ENCODE data around the gene TNIP3. TPM values are rescaled to one million over a fixed set of nuclear protein-coding genes. Genes with fewer than 3 reads are reported as not detected.

The TNIP3 gene
- total RNA-seq, 1 donor from 2014 or later, result not detected

GRCh38 chr4:121127100-121127499 is 37.0 kb downstream of the TNIP3 start:
- Histone ChIP-seq H3K4me1 (no peaks in the 10 kb centered on the region), H2AFZ (replicated peaks) (no peak overlapping the region), H3K9me3 (ENCODE audit: low read depth) (no peaks in the 10 kb centered on the region), H3K4me2 (no peak overlapping the region), H4K20me1 (ENCODE audit: low read depth) (no peaks in the 10 kb centered on the region), H3K27ac (no peak overlapping the region), H3K9ac (no peak overlapping the region), H3K27me3 (no peaks in the 10 kb centered on the region), H3F3A (ENCODE audit: low read depth) (no peaks in the 10 kb centered on the region), H3K36me3 (no peaks in the 10 kb centered on the region), H3K4me3 (no peak overlapping the region), H3K79me2 (ENCODE audit: low read depth) (no peaks in the 10 kb centered on the region)
- DNase-seq (ENCODE audit: low spot score), result no peak
- Mint-ChIP-seq H3K9me3 (peaks cover 2% of the 10 kb centered on the region), H3K4me1 (no peaks in the 10 kb centered on the region), H3K36me3 (no peaks in the 10 kb centered on the region), H3K27ac (no peak overlapping the region), H3K4me3 (no peak overlapping the region), H3K27me3 (ENCODE audit: insufficient read depth, low read depth) (no peaks in the 10 kb centered on the region)
- TF ChIP-seq, protein P1, sequence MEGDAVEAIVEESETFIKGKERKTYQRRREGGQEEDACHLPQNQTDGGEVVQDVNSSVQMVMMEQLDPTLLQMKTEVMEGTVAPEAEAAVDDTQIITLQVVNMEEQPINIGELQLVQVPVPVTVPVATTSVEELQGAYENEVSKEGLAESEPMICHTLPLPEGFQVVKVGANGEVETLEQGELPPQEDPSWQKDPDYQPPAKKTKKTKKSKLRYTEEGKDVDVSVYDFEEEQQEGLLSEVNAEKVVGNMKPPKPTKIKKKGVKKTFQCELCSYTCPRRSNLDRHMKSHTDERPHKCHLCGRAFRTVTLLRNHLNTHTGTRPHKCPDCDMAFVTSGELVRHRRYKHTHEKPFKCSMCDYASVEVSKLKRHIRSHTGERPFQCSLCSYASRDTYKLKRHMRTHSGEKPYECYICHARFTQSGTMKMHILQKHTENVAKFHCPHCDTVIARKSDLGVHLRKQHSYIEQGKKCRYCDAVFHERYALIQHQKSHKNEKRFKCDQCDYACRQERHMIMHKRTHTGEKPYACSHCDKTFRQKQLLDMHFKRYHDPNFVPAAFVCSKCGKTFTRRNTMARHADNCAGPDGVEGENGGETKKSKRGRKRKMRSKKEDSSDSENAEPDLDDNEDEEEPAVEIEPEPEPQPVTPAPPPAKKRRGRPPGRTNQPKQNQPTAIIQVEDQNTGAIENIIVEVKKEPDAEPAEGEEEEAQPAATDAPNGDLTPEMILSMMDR (IDR thresholded peaks at IDR 0.05), result no peak
- TF ChIP-seq EZH2phosphoT487 (IDR thresholded peaks at IDR 0.05) (no peak), EZH2 (IDR thresholded peaks at IDR 0.05) (no peak)

DNA sequence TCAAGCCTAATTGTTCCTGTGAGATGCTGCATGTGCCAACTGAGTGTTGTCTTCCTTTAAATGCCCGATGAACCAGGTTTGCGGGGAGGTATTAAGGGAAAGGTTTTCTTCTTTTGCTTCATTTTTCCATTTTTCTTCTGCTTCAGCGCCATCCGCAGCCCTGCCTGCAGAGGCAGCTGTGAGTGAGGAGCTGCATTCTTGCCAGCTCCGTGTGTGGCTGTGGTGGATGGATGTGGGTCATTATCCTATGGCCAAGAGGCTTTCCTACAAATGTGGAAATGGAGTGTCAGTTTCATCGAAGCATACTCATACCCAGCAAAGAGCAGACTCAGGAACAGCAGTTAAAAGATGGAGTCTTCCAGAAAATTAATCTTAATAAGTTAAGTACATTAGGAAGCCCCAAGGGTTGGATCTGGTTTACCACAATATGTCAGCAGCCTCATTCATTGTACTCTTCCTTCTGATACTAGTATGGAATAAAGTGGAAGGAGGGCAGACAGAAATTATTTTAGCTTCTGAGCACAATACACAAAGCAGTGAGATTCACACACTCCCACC is 37.6 kb downstream of the TNIP3 start:
- H3K27ac Mint-ChIP-seq, result no peak overlapping the region
- peaks cover 2% of the 10 kb centered on the region for H3K9me3 Mint-ChIP-seq
- Histone ChIP-seq H3K79me2 (ENCODE audit: low read depth) (no peaks in the 10 kb centered on the region), H3F3A (ENCODE audit: low read depth) (no peaks in the 10 kb centered on the region), H3K4me1 (no peaks in the 10 kb centered on the region), H3K9ac (no peak overlapping the region), H3K4me2 (no peak overlapping the region), H2AFZ (replicated peaks) (no peak overlapping the region), H3K36me3 (no peaks in the 10 kb centered on the region), H3K27me3 (no peaks in the 10 kb centered on the region), H4K20me1 (ENCODE audit: low read depth) (no peaks in the 10 kb centered on the region), H3K9me3 (ENCODE audit: low read depth) (no peaks in the 10 kb centered on the region), H3K4me3 (no peak overlapping the region), H3K27ac (no peak overlapping the region)
- H3K36me3 Mint-ChIP-seq, result no peaks in the 10 kb centered on the region
- TF ChIP-seq, protein P1 (IDR thresholded peaks at IDR 0.05), result no peak
- TF ChIP-seq EZH2phosphoT487 (IDR thresholded peaks at IDR 0.05) (no peak), EZH2 (IDR thresholded peaks at IDR 0.05) (no peak)
- DNase-seq (ENCODE audit: low spot score), result no peak
- no peaks in the 10 kb centered on the region for H3K4me1 Mint-ChIP-seq
- H3K4me3 Mint-ChIP-seq, result no peak overlapping the region
- H3K27me3 Mint-ChIP-seq (ENCODE audit: insufficient read depth, low read depth), result no peaks in the 10 kb centered on the region

GRCh38 chr4:121125498-121125885 is 38.6 kb downstream of the TNIP3 start:
- Mint-ChIP-seq H3K27ac (no peak overlapping the region), H3K27me3 (ENCODE audit: insufficient read depth, low read depth) (no peaks in the 10 kb centered on the region), H3K36me3 (no peaks in the 10 kb centered on the region), H3K4me1 (no peaks in the 10 kb centered on the region), H3K9me3 (peaks cover 2% of the 10 kb centered on the region), H3K4me3 (no peak overlapping the region)
- H3K27me3 ChIP-seq, result no peaks in the 10 kb centered on the region
- H3K9me3 ChIP-seq (ENCODE audit: low read depth), result no peaks in the 10 kb centered on the region
- TF ChIP-seq EZH2phosphoT487 (IDR thresholded peaks at IDR 0.05), result no peak
- TF ChIP-seq, protein P1 (IDR thresholded peaks at IDR 0.05), result no peak
- no peak for TF ChIP-seq EZH2 (IDR thresholded peaks at IDR 0.05)
- no peaks in the 10 kb centered on the region for H3K79me2 ChIP-seq (ENCODE audit: low read depth)
- no peak for DNase-seq (ENCODE audit: low spot score)
- H4K20me1 ChIP-seq (ENCODE audit: low read depth), result no peaks in the 10 kb centered on the region
- no peaks in the 10 kb centered on the region for H3K4me1 ChIP-seq
- H3K36me3 ChIP-seq, result no peaks in the 10 kb centered on the region
- H3K4me2 ChIP-seq, result no peak overlapping the region
- H3K9ac ChIP-seq, result no peak overlapping the region
- no peak overlapping the region for H3K4me3 ChIP-seq
- H3K27ac ChIP-seq, result no peak overlapping the region
- no peak overlapping the region for H2AFZ ChIP-seq (replicated peaks)
- no peaks in the 10 kb centered on the region for H3F3A ChIP-seq (ENCODE audit: low read depth)
